B cell (primary cell): ENCODE measurements around the gene KNOP1. TPM values are rescaled to one million over a fixed set of nuclear protein-coding genes. Genes with fewer than 3 reads are reported as not detected.

Experiments
- ATAC-seq: fragments of 200-7000 bp; cut with Tn5 transposase; one replicate; pipeline ENCODE4 v1.10.0; 2021; ENCODE audit warnings: low read depth, mild to moderate bottlenecking, moderate number of reproducible peaks, moderate library complexity
- CTCF ChIA-PET: fragments of 350-600 bp; sonication (Branson Sonifier 250); formaldehyde crosslinking; loops from one replicate; lab custom pipeline; 2021; ENCODE audit warnings: antibody characterized with exemption, inconsistent platforms; lab: Charles Lee
- POLR2A ChIA-PET: fragments of 350-600 bp; sonication (Branson Sonifier 250); formaldehyde crosslinking; loops from one replicate; lab custom pipeline; 2021; ENCODE audit warnings: antibody characterized with exemption; lab: Charles Lee
- DNase-seq: peaks from one replicate; pipeline ENCODE4 v3.0.0; 2013
- H2AFZ ChIP-seq: 2 replicates; pipeline ENCODE4 v1.6.1; 2012; ENCODE audit warnings: mild to moderate bottlenecking, low read depth, low read length; ENCODE audit not compliant: insufficient read depth, poor library complexity, severe bottlenecking
- H3K27ac ChIP-seq, 2 donors: 1 replicate in 1 of 2; 2 replicates in 1 of 2; pipeline ENCODE4 v1.5.1; 2012 to 2013; ENCODE audit warnings: low read length in 2 of 2, mild to moderate bottlenecking in 2 of 2, moderate library complexity in 1 of 2
- H3K27me3 ChIP-seq, 4 experiments: fragments of 200-600 bp in 1 of 4; sonication (generic) in 1 of 4; replicated peaks in 1 of 4; 1 replicate in 2 of 4; 2 replicates in 2 of 4; pipeline versions ENCODE4 v1.6.1 to v1.7.0; 2013 to 2016; ENCODE audit warnings: low read length in 3 of 4, mild to moderate bottlenecking in 2 of 4, mixed read lengths in 1 of 4, moderate library complexity in 1 of 4; ENCODE audit not compliant: insufficient read depth in 4 of 4, control insufficient read depth in 3 of 4; ENCODE audit errors: control extremely low read depth in 1 of 4
- H3K36me3 ChIP-seq, 2 experiments: replicated peaks in 1 of 2; 1 replicate in 1 of 2; 2 replicates in 1 of 2; pipeline versions ENCODE4 v1.6.1 to v1.7.1; 2013; ENCODE audit warnings: low read length in 1 of 2; ENCODE audit not compliant: insufficient read depth in 2 of 2, control insufficient read depth in 1 of 2; ENCODE audit errors: control extremely low read depth in 1 of 2, extremely low read depth in 1 of 2
- H3K4me1 ChIP-seq, 2 donors: fragments of 200-600 bp in 1 of 2; sonication (generic) in 1 of 2; 1 replicate in 1 of 2; 2 replicates in 1 of 2; pipeline versions ENCODE4 v1.5.1 to v1.6.1; 2013 to 2017; ENCODE audit warnings: low read length in 2 of 2; ENCODE audit not compliant: control insufficient read depth in 2 of 2, insufficient read depth in 2 of 2
- H3K4me2 ChIP-seq: replicated peaks from 2 replicates; pipeline ENCODE3; 2012; ENCODE audit warnings: mild to moderate bottlenecking, low read depth, low read length; ENCODE audit not compliant: poor library complexity, severe bottlenecking
- H3K4me3 ChIP-seq, 5 experiments: fragments of 200-600 bp in 1 of 5; sonication (generic) in 1 of 5; 1 replicate in 3 of 5; 2 replicates in 2 of 5; pipeline versions ENCODE4 v1.5.1 to v1.7.0; 2011 to 2016; ENCODE audit warnings: low read length in 4 of 5, mild to moderate bottlenecking in 4 of 5, low read depth in 2 of 5, control low read depth in 1 of 5, moderate library complexity in 1 of 5; ENCODE audit not compliant: insufficient read depth in 1 of 5; ENCODE audit errors: control extremely low read depth in 1 of 5, extremely low read depth in 1 of 5
- H3K79me2 ChIP-seq: fragments of 200-600 bp; sonication (generic); one replicate; pipeline ENCODE4 v1.6.0; 2016; ENCODE audit warnings: low read length; ENCODE audit not compliant: control insufficient read depth, insufficient read depth
- H3K9ac ChIP-seq: fragments of 200-600 bp; sonication (generic); 2 replicates; pipeline ENCODE4 v1.6.1; 2017; ENCODE audit warnings: mild to moderate bottlenecking, low read length, moderate library complexity
- H3K9me3 ChIP-seq, 3 donors: one replicate each; pipeline versions ENCODE4 v1.6.1 to v1.7.1; 2013; ENCODE audit warnings: low read length in 2 of 3; ENCODE audit not compliant: control insufficient read depth in 2 of 3, insufficient read depth in 1 of 3; ENCODE audit errors: control extremely low read depth in 1 of 3
- H4K20me1 ChIP-seq: 2 replicates; pipeline ENCODE4 v1.6.0; 2012; ENCODE audit warnings: mild to moderate bottlenecking, low read length; ENCODE audit not compliant: insufficient read depth, control insufficient read depth, poor library complexity, severe bottlenecking
- H3K27ac Mint-ChIP-seq: one replicate; pipeline ENCODE4 v1.8.0; 2021; ENCODE audit warnings: mixed read lengths
- H3K27me3 Mint-ChIP-seq: one replicate; pipeline ENCODE4 v1.8.0; 2021; ENCODE audit warnings: mixed read lengths
- H3K4me1 Mint-ChIP-seq: one replicate; pipeline ENCODE4 v1.8.0; 2021; ENCODE audit warnings: mixed read lengths
- H3K4me3 Mint-ChIP-seq: one replicate; pipeline ENCODE4 v1.8.0; 2021; ENCODE audit warnings: mixed read lengths
- H3K9me3 Mint-ChIP-seq: one replicate; pipeline ENCODE4 v1.8.0; 2022; ENCODE audit warnings: mixed read lengths; ENCODE audit not compliant: insufficient read depth
- CTCF ChIP-seq: fragments of 200-600 bp; IDR thresholded peaks from one replicate; pipeline ENCODE4 v1.8.0; 2022; ENCODE audit warnings: antibody characterized with exemption, mild to moderate bottlenecking
- EZH2 ChIP-seq: IDR thresholded peaks from 2 replicates; pipeline ENCODE4 v1.6.1; 2012; ENCODE audit warnings: borderline replicate concordance, low read depth, mild to moderate bottlenecking, moderate library complexity, low read length; ENCODE audit not compliant: insufficient read depth, poor library complexity, severe bottlenecking
- WGBS: methylation state at CpG from one replicate; pipeline ENCODE4 v1.1.5; 2013; ENCODE audit warnings: missing lambda C conversion rate; ENCODE audit not compliant: insufficient coverage; 5-methylcytosine and 5-hydroxymethylcytosine counted together
- intact Hi-C: fragments of 100-400 bp; cut with micrococcal nuclease; formaldehyde crosslinking; loops from one replicate; pipeline ENCODE4 v1.10.0; 2022
- polyA plus RNA-seq: library from polyadenylated mRNA; depleted of rRNA; stranded (reverse); fragments of >200 nt; gene quantifications from 2 replicates; pipeline ENCODE4 v1.2.3, GENCODE V29; 2012
- total RNA-seq, 2 donors: library from RNA; stranded (reverse); fragments of 120-200 nt in 1 of 2; gene quantifications; 1 replicate in 1 of 2; 2 replicates in 1 of 2; pipeline versions ENCODE4 v1.2.3 to v1.2.4, GENCODE V29; 2013 to 2022

Gene KNOP1
- total and polyA plus RNA-seq, 2 donors (not counting 1 experiment from before 2014, with no cell fraction given) = 1.6 to 16.9 TPM

- Mint-ChIP-seq H3K4me1 (peaks cover 19% of the 10 kb centered on the region), H3K27me3 (no peaks in the 10 kb centered on the region), H3K27ac (no peak overlapping the region), H3K9me3 (no peaks in the 10 kb centered on the region), H3K4me3 (peak overlapping the region; percentile 93)
- Histone ChIP-seq H3K79me2 (peaks cover 42% of the 10 kb centered on the region), H3K9ac (no peak overlapping the region), H3K27me3 (no peaks in the 10 kb centered on the region), H3K9me3 (no peaks in the 10 kb centered on the region), H4K20me1 (peaks cover 12% of the 10 kb centered on the region), H3K27ac (no peak overlapping the region), H3K4me3 (no peak overlapping the region), H3K36me3 (peaks cover 0 to 23% of the 10 kb centered on the region in 2 experiments), H3K4me2 (no peak overlapping the region), H2AFZ (no peak overlapping the region), H3K4me1 (peaks cover 11 to 13% of the 10 kb centered on the region in 2 donors)
- DNase-seq (no peak), ATAC-seq (no peak)
- TF ChIP-seq CTCF = no peak
- TF ChIP-seq EZH2 = no peak
- intact Hi-C loops = loop anchor here (5.0 kb wide), 1 partner anchor 913 kb away; the partner anchor contains the start of gene ARL6IP1
- ChIA-PET CTCF (interaction anchor here (1.1 kb wide), 1 partner anchor 158 kb away, joined by 3 read pairs; no protein-coding TSS in a partner anchor), POLR2A (interaction anchor here (0.6 kb wide), 1 partner anchor 926 kb away, joined by 5 read pairs; the partner anchor contains the start of gene RPS15A)
- 96% methylated on average over 5 of the region's 5 CpGs for WGBS
Observed at GRCh38 chr16:19715566-19715965, 2.5 kb downstream of the KNOP1 start.

- H3K9me3 ChIP-seq = no peaks in the 10 kb centered on the region
- peaks cover 8 to 9% of the 10 kb centered on the region in 2 donors for H3K4me1 ChIP-seq
- Mint-ChIP-seq H3K27ac (no peak overlapping the region), H3K4me3 (no peak overlapping the region), H3K9me3 (no peaks in the 10 kb centered on the region), H3K4me1 (peaks cover 16% of the 10 kb centered on the region), H3K27me3 (no peaks in the 10 kb centered on the region)
- no peak overlapping the region for H3K27ac ChIP-seq
- no peak overlapping the region for H3K4me3 ChIP-seq
- 91% methylated on average over 5 of the region's 6 CpGs for WGBS
- no peak overlapping the region for H3K4me2 ChIP-seq
- peaks cover 42% of the 10 kb centered on the region for H3K79me2 ChIP-seq
- intact Hi-C loops = no loop called here
- H3K36me3 ChIP-seq = peaks cover 0 to 40% of the 10 kb centered on the region in 2 experiments
- peaks cover 12% of the 10 kb centered on the region for H4K20me1 ChIP-seq
- no peak for ATAC-seq
- no peak overlapping the region for H2AFZ ChIP-seq
- no peak for DNase-seq
- CTCF ChIA-PET = no interaction called here
- POLR2A ChIA-PET = no interaction called here
- H3K27me3 ChIP-seq = no peaks in the 10 kb centered on the region
- TF ChIP-seq CTCF (no peak), EZH2 (no peak)
- H3K9ac ChIP-seq = no peak overlapping the region
Observed at GRCh38 chr16:19713697-19714096, 4.3 kb downstream of the KNOP1 start.
